Measurements from ENCODE around the gene CAPN3.

CAPN3 gene

DNA sequence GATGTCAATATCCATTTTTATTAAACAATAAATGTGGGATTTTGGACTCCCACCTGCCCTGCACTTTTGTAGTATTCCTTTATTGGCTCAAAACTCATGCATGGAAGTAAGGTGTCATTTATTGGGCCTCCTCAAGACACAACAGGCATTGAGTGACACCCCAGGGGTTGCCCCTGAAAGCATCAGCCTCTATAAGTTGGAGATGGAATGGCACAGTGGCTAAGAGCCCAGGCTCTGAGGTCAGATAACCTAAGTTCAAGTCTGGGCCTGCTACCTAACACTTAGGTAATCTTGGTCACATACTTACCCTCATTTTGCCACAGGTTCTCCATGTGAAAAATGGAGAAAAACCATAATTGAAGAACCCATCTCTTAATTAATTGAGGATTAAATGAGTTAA lies 4.6 kb downstream of the CAPN3 start:
- DNase-seq (ENCODE audit: low read depth) = peak; percentile 21
- H3K4me3 ChIP-seq (ENCODE audit: low read length) = no peak overlapping the region
- TF ChIP-seq, protein P1, sequence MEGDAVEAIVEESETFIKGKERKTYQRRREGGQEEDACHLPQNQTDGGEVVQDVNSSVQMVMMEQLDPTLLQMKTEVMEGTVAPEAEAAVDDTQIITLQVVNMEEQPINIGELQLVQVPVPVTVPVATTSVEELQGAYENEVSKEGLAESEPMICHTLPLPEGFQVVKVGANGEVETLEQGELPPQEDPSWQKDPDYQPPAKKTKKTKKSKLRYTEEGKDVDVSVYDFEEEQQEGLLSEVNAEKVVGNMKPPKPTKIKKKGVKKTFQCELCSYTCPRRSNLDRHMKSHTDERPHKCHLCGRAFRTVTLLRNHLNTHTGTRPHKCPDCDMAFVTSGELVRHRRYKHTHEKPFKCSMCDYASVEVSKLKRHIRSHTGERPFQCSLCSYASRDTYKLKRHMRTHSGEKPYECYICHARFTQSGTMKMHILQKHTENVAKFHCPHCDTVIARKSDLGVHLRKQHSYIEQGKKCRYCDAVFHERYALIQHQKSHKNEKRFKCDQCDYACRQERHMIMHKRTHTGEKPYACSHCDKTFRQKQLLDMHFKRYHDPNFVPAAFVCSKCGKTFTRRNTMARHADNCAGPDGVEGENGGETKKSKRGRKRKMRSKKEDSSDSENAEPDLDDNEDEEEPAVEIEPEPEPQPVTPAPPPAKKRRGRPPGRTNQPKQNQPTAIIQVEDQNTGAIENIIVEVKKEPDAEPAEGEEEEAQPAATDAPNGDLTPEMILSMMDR (IDR thresholded peaks at IDR 0.05; ENCODE audit: insufficient read depth, low read depth, low read length, missing control alignments) = no peak

DNA sequence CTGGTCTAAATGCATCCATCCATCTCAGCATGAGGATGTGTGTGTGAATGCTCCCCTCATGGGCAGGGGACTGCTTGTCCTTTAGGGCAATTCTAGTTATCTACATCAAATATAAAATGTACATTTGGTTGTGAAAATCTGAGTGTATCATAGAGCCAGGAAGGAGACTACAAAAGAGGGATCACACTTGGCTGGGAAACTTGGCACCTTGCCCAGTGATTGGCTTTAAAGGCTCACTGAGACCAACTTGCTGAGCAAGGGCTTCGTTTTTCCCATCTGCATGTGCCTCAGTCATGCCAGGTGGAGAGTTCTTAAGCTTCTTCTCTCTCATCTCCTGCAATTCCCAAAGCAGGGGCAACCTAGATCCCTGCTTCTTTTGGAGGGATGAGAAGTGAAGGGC lies 5.2 kb downstream of the CAPN3 start:
- DNase-seq (ENCODE audit: low read depth) = no peak
- TF ChIP-seq, protein P1 (IDR thresholded peaks at IDR 0.05; ENCODE audit: insufficient read depth, low read depth, low read length, missing control alignments) = no peak
- H3K4me3 ChIP-seq (ENCODE audit: low read length) = no peak overlapping the region

- H3K4me3 ChIP-seq (ENCODE audit: low read length) = no peak overlapping the region
- DNase-seq (ENCODE audit: low read depth) = no peak
- TF ChIP-seq, protein P1 (IDR thresholded peaks at IDR 0.05; ENCODE audit: insufficient read depth, low read depth, low read length, missing control alignments) = no peak
Observed at GRCh38 chr15:42365921-42366550, 6.7 kb downstream of the CAPN3 start.

- TF ChIP-seq, protein P1 (IDR thresholded peaks at IDR 0.05; ENCODE audit: insufficient read depth, low read depth, low read length, missing control alignments) = no peak
- H3K4me3 ChIP-seq (ENCODE audit: low read length) = no peak overlapping the region
- no peak for DNase-seq (ENCODE audit: low read depth)
Observed at GRCh38 chr15:42367041-42367440, 7.7 kb downstream of the CAPN3 start.

DNA sequence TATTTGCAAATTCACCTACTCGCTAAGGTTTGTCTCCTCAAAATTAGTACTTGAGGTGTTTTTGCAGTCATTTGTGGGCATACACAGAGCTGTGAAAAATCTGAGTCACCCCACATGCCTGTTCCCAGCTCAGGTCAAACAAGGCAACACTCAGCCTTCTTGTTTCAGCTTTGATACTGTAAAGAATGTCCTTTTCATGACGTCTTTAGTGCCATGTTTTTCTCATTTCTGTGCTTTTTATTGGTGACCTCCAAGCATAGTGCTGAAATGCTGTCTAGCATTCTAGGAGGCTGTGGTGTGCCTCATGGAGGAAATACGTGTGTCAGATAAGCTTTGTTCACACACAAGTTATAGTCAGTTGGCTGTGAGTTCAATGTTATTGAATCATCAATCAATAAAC lies 8.8 kb downstream of the CAPN3 start:
- no peak overlapping the region for H3K4me3 ChIP-seq (ENCODE audit: low read length)
- TF ChIP-seq, protein P1 (IDR thresholded peaks at IDR 0.05; ENCODE audit: insufficient read depth, low read depth, low read length, missing control alignments) = no peak
- peak; percentile 21 for DNase-seq (ENCODE audit: low read depth)

GRCh38 chr15:42371096-42371495 lies 11.8 kb downstream of the CAPN3 start:
- DNase-seq (ENCODE audit: low read depth) = no peak
- H3K4me3 ChIP-seq (ENCODE audit: low read length) = no peak overlapping the region
- TF ChIP-seq, protein P1 (IDR thresholded peaks at IDR 0.05; ENCODE audit: insufficient read depth, low read depth, low read length, missing control alignments) = no peak

GRCh38 chr15:42373274-42373673 lies 14.0 kb downstream of the CAPN3 start:
- TF ChIP-seq, protein P1 (IDR thresholded peaks at IDR 0.05; ENCODE audit: insufficient read depth, low read depth, low read length, missing control alignments) = no peak
- DNase-seq (ENCODE audit: low read depth) = no peak
- no peak overlapping the region for H3K4me3 ChIP-seq (ENCODE audit: low read length)

Data from epithelial cell of esophagus (primary cell).